Activated CD8-positive, alpha-beta memory T cell treated with anti-CD3 and anti-CD28 coated beads for 1 hour (primary cell): Measurements from ENCODE around the gene OR1F1.
"Not testable (repeated sequence)": the region's sequence is repeated elsewhere in the genome, so short reads cannot be mapped to it uniquely, and the experiment has no call there.

Experiments
- DNase-seq, 2 donors: peaks; one replicate each; pipeline ENCODE4 v3.0.0-alpha.2; 2020; ENCODE audit warnings: low read depth in 1 of 2; ENCODE audit errors: extremely low read depth in 1 of 2

Gene OR1F1

DNA sequence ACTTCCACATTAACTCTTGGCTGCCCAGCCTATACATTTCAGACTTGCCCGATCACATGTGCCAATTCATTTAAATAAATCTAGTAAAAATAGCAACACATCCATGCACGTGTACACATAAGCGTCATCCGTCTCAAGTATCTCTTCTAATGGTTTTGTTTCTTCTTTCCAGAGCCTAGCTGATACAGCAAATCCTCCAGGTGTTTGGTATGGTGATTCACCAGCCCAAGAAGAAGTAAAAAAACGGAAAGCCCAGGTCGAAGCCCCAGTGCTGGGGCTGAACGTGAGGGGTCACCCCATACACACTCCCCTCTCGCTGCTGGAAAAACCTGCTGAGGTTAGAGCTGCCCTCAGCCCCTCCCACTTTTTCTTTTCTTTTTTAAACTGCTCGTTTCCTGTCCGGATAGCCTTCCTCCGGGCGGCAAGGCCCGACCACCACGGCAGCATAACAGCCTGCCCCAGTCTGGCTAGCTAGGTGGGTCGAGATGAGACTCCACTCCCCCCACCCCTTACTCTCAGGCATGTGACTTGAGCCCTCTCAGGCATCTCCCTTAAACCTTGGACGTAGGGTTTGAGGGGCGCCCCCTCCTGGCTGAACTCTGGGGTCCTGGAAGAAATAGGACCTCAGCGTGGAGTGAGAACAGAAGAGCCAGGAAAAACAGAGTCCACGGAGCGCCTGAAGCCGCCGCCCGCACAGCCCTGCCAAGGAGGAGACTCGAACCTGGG is 13.9 kb upstream of the OR1F1 start:
- no peak for DNase-seq

- DNase-seq: no peak
Measured at GRCh38 chr16:3174618-3175148, 13.3 kb upstream of the OR1F1 start.

DNA sequence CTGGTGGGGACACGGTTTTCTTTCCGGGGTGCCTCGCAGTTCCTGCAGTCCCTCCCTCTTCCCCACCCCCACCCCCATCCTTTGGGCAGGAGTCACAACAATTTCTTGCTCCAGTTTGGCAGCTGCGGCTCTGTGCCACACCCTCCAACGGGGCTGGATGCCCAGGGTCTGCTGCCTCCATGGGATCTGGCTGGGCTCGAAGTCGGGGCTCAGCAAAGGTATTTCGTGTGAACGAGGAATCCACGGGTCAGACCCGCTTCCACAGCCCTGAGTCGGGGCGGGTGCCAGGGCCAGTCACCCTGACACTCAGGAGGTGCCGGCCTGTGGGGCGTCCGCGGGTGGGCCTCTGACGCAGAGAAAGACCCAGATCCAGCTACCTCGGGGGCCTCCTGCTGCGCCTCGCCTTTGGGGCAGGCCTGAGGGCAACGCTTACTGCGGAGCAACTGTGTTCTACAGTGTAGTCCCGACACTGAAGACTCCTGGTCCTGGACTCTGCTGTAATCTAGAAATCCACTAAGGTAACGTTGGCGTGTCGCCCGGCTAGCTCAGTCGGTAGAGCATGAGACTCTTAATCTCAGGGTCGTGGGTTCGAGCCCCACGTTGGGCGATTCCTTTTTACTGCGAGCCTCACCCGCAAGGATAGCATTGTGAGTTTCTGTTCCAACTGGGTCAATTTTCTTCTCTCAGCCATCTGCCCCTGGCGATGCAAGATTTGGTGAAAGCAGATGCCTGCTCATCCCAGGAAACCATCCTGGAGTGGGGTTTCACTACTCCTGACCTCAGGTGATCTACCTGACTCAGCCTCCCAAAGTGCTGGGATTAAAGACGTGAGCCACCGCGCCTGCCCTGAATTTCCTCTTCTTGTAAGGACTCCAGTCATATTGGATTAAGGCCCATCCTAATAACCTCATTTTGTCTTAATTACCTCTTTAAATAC is 12.6 kb upstream of the OR1F1 start:
- no peak for DNase-seq

DNA sequence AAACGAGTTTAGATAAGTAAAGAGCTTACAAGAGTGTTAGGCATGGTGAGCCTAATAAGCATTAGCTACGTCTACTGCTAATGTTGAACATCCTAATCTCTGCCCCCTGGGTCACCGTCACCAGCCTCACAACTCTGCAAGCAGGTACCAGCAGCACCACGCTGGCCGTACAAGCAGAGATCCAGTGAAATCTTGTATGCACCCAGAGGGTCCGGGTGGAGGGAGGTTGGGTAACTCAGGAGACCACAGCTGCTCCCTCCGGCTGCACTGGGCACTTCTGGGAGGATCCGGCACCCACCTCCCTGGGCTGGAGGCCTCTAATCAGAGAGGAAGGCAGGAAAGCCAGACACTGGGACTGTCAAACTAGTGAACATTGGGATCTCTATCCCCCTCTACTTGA is 8.4 kb upstream of the OR1F1 start:
- DNase-seq: no peak

DNA sequence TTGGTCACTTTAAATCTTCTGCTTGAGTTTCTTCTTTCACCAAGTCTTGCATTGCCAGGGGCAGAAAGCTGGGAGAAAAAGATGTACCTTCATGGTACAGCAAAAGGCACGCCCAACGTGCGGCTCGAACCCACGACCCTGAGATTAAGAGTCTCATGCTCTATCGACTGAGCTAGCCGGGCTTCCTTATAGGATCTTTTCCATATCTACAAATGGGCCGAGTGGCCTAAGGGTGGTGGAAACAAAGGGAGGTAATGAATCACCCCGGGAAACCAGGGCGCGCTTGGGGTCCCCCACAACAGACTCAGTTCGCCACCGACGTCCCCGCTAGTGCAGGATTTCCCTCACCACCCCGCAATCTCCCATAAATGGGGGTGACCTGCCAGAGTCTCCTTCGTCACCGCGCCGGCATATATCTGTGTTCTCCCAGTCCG is 7.5 kb upstream of the OR1F1 start:
- DNase-seq: no peak

DNA sequence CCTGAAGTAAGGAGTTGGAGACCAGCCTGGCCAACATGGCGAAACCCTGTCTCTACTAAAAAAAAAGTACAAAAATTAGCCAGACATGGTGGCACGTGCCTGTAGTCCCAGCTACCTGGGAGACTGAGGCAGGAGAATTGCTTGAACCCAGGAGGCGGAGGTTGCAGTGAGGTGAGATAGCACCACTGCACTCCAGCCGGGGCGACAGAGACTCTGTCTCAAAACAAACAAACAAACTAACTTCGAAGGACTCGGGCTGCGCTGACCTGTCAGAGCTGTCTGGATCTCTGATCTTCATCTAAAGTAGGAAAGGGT is 5.8 kb upstream of the OR1F1 start:
- not testable (repeated sequence) for DNase-seq

GRCh38 chr16:3182608-3183444 is 5.2 kb upstream of the OR1F1 start:
- DNase-seq: no peak

DNA sequence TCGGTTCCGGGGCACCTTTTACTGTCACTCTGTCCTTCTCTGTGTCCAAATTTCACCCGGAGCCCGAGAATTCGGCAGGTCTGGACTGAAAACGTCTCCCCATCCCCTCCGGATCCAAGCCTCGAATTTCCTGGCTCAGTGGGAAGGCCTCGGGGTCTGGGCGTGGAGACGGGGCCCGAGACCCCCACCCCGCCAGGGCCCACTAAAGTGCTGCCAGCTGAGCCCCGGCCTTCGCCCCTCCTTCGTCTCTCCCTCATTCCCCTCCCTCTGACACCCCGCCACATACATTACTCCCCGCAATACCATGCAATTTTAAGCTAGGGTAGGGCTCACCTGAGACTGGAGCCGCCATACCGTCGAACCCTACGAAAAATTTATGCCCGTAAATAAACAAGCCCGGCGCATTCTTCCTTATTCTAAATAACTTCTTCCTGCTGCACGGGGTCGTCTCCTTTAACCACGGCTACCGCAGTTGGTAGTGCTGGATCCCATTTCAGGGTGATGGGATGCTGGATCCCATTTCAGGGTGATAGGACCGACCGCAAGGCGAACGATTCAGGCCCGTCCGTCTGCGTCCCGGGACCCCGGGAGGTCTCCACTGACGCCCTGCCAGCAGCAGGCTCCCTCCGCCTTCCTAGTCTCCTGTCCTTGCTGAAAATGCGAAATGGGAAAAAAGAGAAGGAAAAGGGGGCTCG is 4.4 kb upstream of the OR1F1 start:
- no peak for DNase-seq

GRCh38 chr16:3186946-3187690 is 886 bp upstream of the OR1F1 start:
- no peak for DNase-seq

- DNase-seq: no peak
Measured at GRCh38 chr16:3188675-3188924, 596 bp downstream of the OR1F1 start.

DNA sequence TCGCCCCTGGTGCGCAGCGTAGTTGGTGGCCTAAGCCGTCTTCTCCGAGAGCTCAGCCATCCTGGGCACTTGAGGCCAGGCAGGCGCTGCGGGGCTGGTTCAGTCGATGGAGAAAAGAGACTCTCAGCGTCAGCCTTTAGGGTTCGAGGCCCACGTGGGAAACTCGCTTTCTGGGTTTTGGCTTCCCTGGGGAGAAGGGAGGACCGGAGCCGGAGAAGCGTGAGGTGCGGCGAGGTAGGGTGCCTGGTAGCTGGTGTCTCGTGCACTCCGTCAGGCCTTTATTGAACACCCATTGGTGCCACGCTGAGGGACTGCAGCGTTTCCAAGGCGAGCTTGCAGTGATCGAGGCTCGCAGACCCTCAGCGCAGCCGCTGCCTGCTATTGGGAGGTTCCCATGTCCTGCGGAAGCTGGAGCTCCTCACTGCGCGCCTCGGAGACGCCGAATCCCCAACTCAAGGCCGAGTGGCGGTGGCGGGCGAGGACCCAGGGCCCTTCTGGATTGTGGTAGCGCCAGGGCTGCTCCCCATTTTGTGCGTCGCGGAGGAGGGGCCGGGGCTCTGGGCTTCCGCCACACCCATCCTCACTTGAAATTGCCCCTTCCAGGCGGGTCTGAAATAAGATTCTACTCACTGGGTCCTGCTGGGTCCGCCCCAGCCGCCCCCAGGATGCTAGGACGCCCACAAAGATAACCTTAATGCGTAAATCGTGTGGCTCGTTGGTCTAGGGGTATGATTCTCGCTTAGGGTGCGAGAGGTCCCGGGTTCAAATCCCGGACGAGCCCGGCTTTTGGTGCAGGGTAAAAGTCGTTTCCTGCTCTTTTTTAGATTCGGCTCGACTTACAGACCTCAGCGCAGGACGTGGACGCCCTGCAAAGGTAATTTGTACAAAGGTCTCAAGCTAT is 1.2 kb downstream of the OR1F1 start:
- DNase-seq: no peak

GRCh38 chr16:3189869-3190268 is 1.9 kb downstream of the OR1F1 start:
- DNase-seq: no peak

GRCh38 chr16:3190949-3191353 is 2.9 kb downstream of the OR1F1 start:
- no peak for DNase-seq

DNA sequence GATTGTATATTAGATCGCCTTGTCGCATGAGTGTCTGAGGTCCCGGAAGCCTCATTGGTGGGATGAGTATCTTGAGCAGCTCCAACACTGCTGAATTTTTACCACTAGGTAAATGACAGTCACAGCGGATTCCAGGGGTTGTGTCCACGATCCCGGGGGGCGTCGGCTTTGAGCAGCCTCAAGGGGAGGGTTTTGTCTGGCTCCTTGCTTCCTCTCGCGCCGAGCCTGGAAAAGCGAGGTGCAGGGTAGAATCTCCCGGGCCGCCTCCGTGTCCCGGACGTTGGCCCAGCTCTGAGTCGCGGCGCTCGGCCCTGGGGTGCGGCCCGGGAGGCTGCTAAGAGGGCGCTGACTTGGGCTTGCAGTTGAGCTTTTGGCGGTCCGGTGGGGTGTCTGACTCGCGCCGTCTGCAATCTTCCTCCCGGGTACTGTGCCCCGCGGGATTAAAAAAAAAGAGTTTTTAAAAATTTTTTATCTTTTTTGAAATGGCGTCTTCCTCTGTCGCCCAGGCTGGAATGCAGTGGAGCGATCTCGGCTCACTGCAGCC is 4.5 kb downstream of the OR1F1 start:
- DNase-seq: no peak

- DNase-seq: no peak
Measured at GRCh38 chr16:3193221-3194212, 5.5 kb downstream of the OR1F1 start.

GRCh38 chr16:3194792-3195191 is 6.8 kb downstream of the OR1F1 start:
- no peak for DNase-seq

GRCh38 chr16:3195975-3196374 is 8.0 kb downstream of the OR1F1 start:
- no peak for DNase-seq
